Stimulated activated naive CD8-positive, alpha-beta T cell treated with anti-CD3 and anti-CD28 coated beads, Interleukin-15, Interleukin-2, amounts not matched to agents 100 ng/mL and 50 ng/mL, for 24 hours (primary cell): Measurements from ENCODE around the gene ARPC1B.
A peak's percentile ranks its signal among the peaks of the same experiment; 100 is the strongest.
"Not testable (repeated sequence)": the region's sequence is repeated elsewhere in the genome, so short reads cannot be mapped to it uniquely, and the experiment has no call there.

Experiments
- H3K27ac Mint-ChIP-seq: one replicate; pipeline ENCODE4 v1.8.0; 2021; ENCODE audit warnings: mild to moderate bottlenecking, mixed read lengths
- H3K27me3 Mint-ChIP-seq: one replicate; pipeline ENCODE4 v1.8.0; 2021; ENCODE audit warnings: mixed read lengths
- H3K36me3 Mint-ChIP-seq: one replicate; pipeline ENCODE4 v1.8.0; 2021; ENCODE audit warnings: low read depth, mixed read lengths
- H3K4me1 Mint-ChIP-seq: one replicate; pipeline ENCODE4 v1.8.0; 2021; ENCODE audit warnings: low read depth, mixed read lengths
- H3K4me3 Mint-ChIP-seq: one replicate; pipeline ENCODE4 v1.8.0; 2021; ENCODE audit warnings: mild to moderate bottlenecking, mixed read lengths
- H3K9me3 Mint-ChIP-seq: one replicate; pipeline ENCODE4 v1.8.0; 2021; ENCODE audit warnings: mixed read lengths

ARPC1B gene

DNA sequence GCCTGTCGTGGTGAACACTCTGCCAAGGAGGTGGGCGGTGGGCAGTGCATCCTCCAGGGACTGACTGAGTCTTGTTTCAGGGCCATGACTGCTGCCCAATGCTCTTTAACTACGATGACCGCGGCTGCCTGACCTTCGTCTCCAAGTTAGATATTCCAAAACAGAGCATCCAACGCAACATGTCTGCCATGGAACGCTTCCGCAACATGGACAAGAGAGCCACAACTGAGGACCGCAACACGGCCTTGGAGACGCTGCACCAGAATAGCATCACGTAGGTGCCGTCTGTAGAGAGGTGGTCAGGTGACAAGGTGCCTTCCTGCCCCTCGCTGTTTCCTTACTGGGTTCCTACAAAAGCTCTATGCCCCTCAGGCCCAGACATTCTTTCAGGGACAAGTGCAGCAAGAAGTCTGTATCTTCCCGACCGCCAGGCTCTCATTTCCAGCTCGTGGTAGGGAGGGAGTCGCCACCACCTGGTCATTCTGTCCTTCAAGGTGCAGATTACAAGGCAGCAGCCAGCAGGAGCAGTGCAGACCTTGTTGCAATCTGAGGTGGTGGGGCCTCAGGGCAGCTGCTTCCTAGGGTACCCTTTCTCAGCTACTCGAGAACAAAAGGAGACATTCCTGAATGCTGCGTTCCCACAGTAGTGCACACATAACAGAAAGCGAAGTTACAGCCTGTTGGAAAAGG lies 14.9 kb upstream of the ARPC1B start:
- Mint-ChIP-seq H3K27me3 (no peaks in the 10 kb centered on the region), H3K36me3 (peaks cover 55% of the 10 kb centered on the region), H3K4me3 (no peak overlapping the region), H3K27ac (no peak overlapping the region), H3K9me3 (no peaks in the 10 kb centered on the region), H3K4me1 (no peaks in the 10 kb centered on the region)

DNA sequence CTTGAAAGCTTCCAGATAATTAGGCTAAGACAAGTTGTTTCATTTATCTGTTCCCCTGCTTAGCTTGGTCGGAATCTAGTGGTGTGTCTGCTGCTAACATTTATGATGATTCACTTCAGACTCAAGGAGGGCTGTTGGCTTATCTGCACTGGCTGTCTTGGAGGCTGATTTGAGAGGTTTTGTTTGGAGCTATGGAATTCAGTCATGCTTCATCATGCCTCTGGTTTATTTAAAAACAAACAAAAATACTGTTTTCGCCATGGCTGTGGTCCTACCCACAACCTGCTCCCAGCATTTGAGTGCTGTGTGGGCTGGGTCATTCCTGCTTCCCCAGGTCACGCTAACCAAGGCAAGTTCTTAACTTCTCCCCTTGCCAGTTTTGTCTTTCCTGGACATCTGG lies 11.7 kb upstream of the ARPC1B start:
- no peaks in the 10 kb centered on the region for H3K27me3 Mint-ChIP-seq
- H3K36me3 Mint-ChIP-seq, result peaks cover 69% of the 10 kb centered on the region
- no peak overlapping the region for H3K27ac Mint-ChIP-seq
- no peaks in the 10 kb centered on the region for H3K9me3 Mint-ChIP-seq
- H3K4me1 Mint-ChIP-seq, result no peaks in the 10 kb centered on the region
- no peak overlapping the region for H3K4me3 Mint-ChIP-seq

DNA sequence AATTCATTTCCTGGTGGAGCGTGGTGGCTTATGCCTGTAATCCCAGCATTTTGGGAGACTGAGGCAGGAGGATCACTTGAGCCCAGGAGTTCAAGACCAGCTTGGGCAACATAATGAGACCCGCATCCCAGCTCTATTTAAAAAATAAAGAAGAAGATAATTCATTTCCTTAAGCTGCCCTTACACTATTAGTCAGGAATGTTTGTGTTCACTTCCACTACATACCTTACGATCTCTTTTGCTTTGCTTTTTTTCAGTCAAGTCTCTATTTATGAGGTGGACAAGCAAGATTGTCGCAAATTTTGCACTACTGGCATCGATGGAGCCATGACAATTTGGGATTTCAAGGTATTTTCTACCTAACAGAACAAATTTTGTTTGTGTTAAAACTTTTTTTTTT lies 11.2 kb upstream of the ARPC1B start:
- H3K27me3 Mint-ChIP-seq, result no peaks in the 10 kb centered on the region
- H3K4me1 Mint-ChIP-seq, result no peaks in the 10 kb centered on the region
- H3K27ac Mint-ChIP-seq, result no peak overlapping the region
- H3K36me3 Mint-ChIP-seq, result peaks cover 64% of the 10 kb centered on the region
- no peak overlapping the region for H3K4me3 Mint-ChIP-seq
- no peaks in the 10 kb centered on the region for H3K9me3 Mint-ChIP-seq

DNA sequence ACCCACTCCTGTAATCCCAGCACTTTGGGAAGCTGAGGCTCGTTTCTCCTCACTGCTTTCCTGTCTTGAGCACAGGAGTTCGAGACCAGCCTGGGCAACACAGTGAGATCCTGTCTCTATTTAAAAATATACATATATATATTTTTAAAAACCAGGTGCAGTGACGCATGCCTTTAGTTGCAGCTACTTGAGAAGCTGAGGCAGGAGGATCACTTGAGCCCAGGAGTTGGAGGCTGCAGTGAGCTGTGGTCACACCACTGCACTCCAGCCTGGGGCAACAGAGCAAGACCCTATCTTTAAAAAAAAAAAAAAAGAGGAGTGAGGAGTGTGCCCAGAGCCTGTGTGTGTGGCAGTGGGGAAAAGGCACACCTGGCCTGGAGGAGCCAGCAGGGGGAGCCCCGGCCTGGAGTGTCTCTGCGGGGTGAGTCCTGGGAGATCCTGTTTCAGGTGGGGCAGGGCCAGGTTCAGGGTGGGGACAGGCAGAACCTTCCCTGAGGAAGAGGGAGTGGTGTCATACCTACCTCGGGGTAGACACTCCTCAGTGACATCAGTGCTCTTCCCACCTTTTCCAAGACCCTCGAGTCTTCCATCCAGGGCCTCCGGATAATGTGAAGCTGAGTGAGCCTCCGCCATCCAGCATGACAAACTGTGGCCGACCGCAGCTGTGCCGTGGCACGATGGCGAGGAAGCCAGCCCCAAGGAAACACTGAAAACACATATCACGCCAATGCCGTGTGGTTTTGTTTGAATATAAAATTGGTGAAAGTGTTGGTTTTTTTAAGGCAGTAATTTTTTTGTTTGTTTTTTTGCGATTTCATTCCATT lies 9.0 kb upstream of the ARPC1B start:
- no peak overlapping the region for H3K4me3 Mint-ChIP-seq
- no peaks in the 10 kb centered on the region for H3K27me3 Mint-ChIP-seq
- H3K27ac Mint-ChIP-seq, result no peak overlapping the region
- no peaks in the 10 kb centered on the region for H3K9me3 Mint-ChIP-seq
- H3K4me1 Mint-ChIP-seq, result no peaks in the 10 kb centered on the region
- peaks cover 54% of the 10 kb centered on the region for H3K36me3 Mint-ChIP-seq

DNA sequence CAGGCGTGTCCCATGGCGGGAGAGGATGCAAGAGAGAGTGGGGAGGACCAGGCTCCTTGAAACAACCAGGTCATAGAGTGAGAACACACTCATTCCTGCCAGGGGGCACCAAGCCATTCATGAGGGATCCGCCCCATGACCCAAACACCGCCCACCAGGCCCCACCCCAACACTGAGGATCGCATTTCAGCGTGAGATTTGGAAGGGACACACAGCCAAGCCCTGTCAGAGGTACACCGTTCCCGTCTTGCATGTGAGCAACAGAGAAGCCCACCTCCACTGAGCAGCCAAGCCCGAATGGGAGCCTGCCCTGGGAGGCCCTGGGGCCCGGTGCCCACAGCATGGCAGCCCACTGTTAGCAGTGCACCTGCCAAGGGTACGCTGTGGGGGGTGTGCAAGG lies 7.9 kb upstream of the ARPC1B start:
- Mint-ChIP-seq H3K27ac (no peak overlapping the region), H3K27me3 (no peaks in the 10 kb centered on the region), H3K4me1 (no peaks in the 10 kb centered on the region), H3K9me3 (no peaks in the 10 kb centered on the region), H3K36me3 (peaks cover 44% of the 10 kb centered on the region), H3K4me3 (no peak overlapping the region)

DNA sequence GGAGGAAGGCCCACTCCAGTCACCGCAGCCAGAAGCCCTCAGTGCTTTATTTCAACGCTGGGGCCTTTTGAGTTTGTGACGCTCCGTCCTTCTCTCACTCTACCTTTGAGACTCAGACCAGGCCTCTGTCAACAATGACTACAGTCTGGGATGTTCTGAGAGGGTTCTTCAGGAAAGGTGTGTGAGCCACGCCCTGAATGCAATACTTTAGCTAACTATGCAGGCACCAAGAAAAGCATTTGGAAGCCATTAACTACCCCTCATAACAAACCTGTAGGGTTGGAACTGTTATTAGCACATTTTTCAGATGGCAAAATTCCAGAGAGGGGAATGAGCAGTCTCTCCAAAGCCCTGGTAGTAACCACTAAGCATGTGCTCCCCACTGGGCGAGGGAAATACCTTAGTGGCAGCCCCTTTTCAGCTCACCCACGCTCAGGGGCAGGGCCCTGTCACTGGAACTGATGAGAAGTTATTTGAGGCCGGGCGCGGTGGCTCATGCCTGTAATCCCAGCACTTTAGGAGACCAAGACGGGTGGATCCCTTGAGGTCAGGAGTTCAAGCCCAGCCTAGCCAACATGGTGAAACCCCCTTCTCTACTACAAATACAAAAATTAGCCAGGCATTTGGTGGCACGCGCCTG lies 5.7 kb upstream of the ARPC1B start:
- Mint-ChIP-seq H3K9me3 (no peaks in the 10 kb centered on the region), H3K36me3 (peaks cover 27% of the 10 kb centered on the region), H3K4me1 (peaks cover 14% of the 10 kb centered on the region), H3K27me3 (no peaks in the 10 kb centered on the region), H3K4me3 (no peak overlapping the region), H3K27ac (peak overlapping the region; percentile 22)

DNA sequence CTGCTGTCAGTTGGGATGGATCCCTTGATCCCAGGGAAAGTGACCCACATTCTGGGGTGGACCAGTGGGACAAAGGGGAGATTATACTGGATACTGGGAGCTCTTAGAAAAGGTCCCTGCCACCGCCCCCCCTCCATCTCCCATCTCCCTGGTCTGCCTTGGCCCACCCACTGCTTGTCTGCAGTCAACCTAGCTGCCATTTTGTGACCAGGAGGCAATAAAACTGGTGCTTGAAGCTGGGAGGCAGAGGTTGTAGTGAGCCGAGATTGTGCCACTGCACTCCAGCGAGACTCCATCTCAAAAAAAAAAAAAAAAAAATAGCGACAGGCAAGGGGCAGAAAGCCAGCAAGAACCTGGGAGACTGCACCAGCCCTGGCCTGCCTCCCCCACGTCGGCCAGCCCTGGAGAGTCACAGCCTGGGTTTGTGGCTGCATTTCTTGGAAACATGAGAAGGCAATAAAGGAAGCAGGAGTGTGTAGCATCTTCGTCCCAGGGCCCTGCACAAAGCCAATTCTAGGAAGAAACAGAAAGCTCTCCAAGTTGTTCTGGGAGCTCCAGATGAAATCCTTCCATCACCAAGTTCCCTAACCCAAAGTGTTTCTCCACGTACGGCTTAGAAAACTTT lies 4.7 kb upstream of the ARPC1B start:
- H3K4me3 Mint-ChIP-seq, result no peak overlapping the region
- H3K4me1 Mint-ChIP-seq, result peaks cover 15% of the 10 kb centered on the region
- no peaks in the 10 kb centered on the region for H3K9me3 Mint-ChIP-seq
- peaks cover 20% of the 10 kb centered on the region for H3K36me3 Mint-ChIP-seq
- H3K27ac Mint-ChIP-seq, result no peak overlapping the region
- no peaks in the 10 kb centered on the region for H3K27me3 Mint-ChIP-seq

DNA sequence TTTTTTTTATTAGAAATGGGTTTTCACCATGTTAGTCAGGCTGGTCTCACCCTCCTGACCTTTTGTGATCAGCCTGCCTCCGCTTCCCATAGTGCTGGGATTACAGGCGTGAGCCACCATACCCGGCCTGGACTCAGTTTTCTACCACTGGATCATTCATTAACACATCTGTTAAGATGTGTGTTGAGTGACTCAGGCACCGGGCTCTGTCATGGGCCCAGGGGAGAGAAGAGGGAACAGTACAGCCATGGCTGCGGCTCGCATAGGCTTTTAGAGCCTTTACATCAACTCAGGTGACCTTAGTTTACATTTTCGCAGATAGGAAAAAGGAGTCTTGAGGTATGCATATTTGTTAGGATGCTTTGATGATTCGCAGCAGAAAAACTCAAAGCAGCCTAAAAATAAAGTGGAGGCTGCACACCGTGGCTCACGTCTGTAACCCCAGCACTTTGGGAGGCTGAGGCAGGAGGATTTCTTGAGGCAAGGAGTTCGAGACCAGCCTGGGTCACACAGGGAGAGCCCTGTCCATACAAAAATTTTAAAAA lies 3.1 kb upstream of the ARPC1B start:
- H3K4me3 Mint-ChIP-seq, result no peak overlapping the region
- H3K27me3 Mint-ChIP-seq, result no peaks in the 10 kb centered on the region
- H3K27ac Mint-ChIP-seq, result no peak overlapping the region
- H3K4me1 Mint-ChIP-seq, result peaks cover 20% of the 10 kb centered on the region
- H3K36me3 Mint-ChIP-seq, result peaks cover 12% of the 10 kb centered on the region
- H3K9me3 Mint-ChIP-seq, result no peaks in the 10 kb centered on the region

DNA sequence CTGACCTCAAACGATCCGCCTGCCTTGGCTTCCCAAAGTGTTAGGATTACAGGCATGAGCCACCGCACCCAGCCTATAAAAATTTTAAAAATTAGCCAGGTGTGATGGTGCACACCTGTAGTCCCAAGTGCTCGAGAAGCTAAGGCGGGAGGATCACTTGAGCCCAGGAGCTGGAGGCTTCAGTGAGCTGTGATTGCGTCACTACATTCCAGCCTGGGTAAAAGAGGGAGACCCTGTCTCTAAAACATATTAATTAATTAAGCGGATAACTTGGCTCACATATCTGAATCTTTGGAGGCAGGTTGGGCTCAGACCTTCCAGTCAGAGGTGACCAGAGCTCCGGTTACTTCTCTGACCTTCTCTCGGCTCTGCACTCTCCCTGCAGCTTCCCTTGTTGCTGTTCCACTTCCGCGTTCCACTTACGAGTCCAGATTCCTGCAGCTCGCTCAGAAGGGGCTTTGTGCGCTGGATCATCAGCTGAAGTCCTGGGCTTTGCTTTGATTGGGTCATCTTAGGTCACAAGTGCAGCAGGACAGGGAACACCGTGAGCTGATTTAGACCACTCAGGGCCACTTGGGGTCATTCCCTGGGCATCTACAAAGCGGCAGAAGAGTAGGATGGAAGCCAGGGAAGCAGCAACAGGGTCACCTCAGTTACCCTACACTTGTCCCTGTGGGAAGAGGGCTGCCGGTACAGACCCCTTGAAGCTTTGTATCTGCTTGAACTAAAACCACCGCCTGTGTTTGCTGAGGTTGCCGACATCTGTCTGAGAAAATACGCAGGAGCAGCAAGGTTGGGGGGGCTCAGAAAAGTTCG lies 2.0 kb upstream of the ARPC1B start:
- Mint-ChIP-seq H3K27me3 (no peaks in the 10 kb centered on the region), H3K9me3 (no peaks in the 10 kb centered on the region), H3K36me3 (peaks cover 11% of the 10 kb centered on the region), H3K4me3 (peak overlapping the region; percentile 79), H3K27ac (no peak overlapping the region), H3K4me1 (peaks cover 30% of the 10 kb centered on the region)

DNA sequence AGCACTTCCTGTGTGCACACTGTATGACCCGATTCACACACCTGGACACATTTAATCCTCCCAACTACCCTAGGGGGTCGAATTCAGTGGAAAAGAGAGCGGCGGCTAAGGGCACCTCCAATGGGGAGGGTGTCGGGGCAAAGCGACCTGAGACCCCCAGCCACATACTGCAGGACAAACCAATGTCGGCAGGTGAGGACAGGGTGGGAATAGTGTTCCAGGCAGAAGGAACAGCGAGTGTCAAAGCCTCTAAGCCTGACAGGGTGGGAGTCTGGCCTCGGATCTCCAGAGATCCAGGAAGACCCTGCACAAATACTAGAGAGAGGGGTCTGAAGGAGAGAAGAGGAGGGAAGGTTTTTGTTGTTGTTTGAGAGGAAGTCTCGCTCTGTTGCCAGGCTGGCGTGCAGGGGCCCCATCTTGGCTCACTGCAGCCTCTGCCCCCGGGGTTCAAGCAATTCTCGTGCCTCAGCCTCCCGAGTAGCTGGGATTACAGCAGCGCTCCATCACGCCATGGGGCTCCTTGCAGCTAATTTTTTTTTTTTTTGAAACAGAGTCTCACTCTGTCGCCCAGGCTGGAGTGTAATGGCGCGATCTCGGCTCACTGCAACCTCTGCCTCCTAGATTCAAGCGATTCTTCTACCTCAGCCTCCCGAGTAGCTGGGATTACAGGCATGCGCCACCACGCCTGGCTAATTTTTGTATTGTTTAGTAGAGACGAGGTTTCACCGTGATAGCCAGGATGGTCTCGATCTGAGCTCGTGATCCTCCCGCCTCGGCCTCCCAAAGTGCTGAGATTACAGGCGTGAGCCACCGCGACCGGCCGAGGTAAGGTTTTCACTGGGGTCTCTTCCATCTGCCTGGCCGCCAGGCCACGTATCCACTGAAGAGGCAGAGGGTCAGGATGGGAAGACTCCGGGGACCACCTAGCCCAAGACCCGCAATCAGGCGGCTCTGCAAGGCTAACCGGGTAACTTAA lies 1.2 kb upstream of the ARPC1B start:
- Mint-ChIP-seq H3K27me3 (no peaks in the 10 kb centered on the region), H3K9me3 (no peaks in the 10 kb centered on the region), H3K4me1 (peaks cover 39% of the 10 kb centered on the region), H3K27ac (peak overlapping the region; percentile 55), H3K36me3 (peaks cover 18% of the 10 kb centered on the region), H3K4me3 (peak overlapping the region; percentile 79)

DNA sequence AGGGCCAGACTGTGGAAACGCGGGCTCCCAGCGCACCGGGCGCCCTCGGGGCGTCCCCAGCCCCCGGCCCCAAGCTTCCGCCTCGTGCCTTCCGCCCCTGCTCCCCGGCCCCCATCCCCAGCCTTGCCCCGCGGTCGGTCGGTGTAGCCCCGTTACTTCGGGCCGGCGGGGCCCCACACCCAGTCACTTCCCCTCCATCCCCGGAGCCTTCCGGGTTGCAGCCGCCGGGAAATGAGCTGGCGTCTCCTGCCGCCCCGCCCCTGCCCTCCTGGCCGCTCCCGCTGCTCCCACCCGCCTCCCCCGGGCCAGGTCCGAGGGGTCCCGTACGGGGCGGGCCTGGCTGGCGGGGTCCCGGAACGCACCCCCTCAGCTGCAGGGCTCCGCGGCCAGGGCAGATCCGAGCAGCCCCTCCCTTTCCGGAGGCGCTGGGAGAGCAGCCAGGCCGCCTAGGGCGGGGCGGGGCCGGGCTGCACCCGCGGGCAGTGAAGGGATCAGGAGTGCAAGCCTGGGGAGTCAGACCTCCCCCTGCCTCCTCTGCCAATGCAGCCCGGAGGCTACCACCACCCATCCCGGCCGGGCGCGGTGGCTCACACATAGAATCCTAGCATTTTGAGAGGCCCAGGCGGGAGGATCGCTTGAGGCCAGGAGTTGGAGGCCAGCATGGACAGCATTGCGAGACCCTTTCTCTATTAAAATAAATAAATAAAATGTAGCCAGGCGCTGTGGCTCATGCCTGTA lies 709 bp downstream of the ARPC1B start:
- Mint-ChIP-seq H3K4me1 (peaks cover 55% of the 10 kb centered on the region), H3K36me3 (peaks cover 27% of the 10 kb centered on the region), H3K27ac (peak overlapping the region; percentile 76), H3K9me3 (no peaks in the 10 kb centered on the region), H3K4me3 (peak overlapping the region; percentile 85), H3K27me3 (no peaks in the 10 kb centered on the region)

DNA sequence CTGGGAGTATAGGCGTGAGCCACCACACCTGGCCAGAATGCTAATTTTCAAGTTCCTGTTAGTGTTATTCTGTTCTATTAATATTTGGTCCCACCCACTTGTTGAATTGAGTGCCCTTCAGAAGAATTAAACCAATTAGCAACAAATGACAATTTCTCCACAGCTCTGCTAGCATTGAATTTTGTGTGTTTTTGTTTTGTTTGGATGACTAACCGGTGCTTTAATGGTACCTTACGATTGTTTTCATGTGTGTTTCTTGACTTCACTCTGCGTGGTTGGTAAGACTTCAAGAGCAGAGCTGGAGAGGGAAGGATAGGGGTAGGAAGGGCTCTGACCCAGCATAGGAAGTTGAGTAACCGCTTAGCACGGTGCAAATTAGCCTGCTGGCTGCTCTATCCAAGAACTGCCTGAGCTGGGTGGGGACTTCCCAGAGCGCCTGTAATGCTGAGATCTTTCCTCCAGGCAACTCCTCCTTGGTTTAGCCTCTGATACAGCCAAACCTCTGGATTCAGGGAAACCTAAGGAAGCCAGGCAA lies 4.6 kb downstream of the ARPC1B start:
- peak overlapping the region; percentile 98 for H3K27ac Mint-ChIP-seq
- peak overlapping the region; percentile 82 for H3K4me3 Mint-ChIP-seq
- H3K9me3 Mint-ChIP-seq, result no peaks in the 10 kb centered on the region
- H3K36me3 Mint-ChIP-seq, result peaks cover 41% of the 10 kb centered on the region
- peaks cover 70% of the 10 kb centered on the region for H3K4me1 Mint-ChIP-seq
- H3K27me3 Mint-ChIP-seq, result no peaks in the 10 kb centered on the region

DNA sequence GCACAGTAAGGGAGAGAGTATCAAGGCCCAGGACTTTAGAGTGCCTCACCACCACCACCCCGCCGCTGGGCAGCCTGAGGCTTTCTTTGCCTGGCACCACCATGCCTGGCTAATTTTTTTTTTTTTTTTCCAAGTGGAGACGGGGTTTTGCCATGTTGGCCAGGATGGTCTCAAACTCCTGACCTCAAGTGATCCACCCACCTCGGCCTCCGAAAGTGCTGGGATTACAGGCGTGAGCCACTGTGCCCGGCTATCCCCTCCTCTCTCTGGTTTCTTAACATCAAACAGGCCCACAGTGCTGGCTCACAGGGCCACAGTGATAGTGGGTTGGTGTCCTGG lies 5.1 kb downstream of the ARPC1B start:
- Mint-ChIP-seq H3K27ac (peak overlapping the region; percentile 98), H3K4me1 (peaks cover 76% of the 10 kb centered on the region), H3K4me3 (peak overlapping the region; percentile 82), H3K36me3 (peaks cover 41% of the 10 kb centered on the region)
- not testable (repeated sequence) for H3K27me3 Mint-ChIP-seq, H3K9me3 Mint-ChIP-seq
